ENCODE results near the gene CXCR2. TPM values are rescaled to one million over a fixed set of nuclear protein-coding genes. Genes with fewer than 3 reads are reported as not detected.

Gene CXCR2
- total RNA-seq, 1 experiment from 2014 or later: not detected

DNA sequence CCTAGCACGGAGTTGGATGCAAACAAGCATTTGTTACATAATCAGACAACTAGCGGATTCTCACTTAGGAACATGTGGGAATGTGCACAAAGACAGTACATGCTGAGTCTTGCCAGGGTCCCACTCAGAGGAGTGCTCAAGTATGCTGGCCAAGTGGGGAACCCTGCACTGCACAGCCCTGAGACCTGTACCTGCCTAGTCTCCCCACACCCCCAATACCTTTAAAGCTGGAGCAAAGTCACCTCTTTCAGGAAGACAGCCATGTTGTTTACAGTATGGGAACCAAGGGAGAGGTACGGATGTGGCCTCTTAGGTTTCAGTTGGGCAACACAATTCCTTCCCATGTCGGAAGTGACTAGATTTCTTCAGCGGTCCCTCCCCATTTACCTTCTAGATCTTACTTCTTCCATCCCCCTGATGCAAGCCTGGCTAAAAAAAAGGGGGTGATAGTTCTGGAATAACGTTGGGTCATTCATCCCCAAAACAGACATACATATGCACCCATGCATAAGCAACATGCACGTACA lies 30.2 kb downstream of the CXCR2 start:
- TF ChIP-seq, protein P1, sequence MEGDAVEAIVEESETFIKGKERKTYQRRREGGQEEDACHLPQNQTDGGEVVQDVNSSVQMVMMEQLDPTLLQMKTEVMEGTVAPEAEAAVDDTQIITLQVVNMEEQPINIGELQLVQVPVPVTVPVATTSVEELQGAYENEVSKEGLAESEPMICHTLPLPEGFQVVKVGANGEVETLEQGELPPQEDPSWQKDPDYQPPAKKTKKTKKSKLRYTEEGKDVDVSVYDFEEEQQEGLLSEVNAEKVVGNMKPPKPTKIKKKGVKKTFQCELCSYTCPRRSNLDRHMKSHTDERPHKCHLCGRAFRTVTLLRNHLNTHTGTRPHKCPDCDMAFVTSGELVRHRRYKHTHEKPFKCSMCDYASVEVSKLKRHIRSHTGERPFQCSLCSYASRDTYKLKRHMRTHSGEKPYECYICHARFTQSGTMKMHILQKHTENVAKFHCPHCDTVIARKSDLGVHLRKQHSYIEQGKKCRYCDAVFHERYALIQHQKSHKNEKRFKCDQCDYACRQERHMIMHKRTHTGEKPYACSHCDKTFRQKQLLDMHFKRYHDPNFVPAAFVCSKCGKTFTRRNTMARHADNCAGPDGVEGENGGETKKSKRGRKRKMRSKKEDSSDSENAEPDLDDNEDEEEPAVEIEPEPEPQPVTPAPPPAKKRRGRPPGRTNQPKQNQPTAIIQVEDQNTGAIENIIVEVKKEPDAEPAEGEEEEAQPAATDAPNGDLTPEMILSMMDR (IDR thresholded peaks at IDR 0.05; ENCODE audit: insufficient read depth in 1 of 2, low read depth in 1 of 2, low read length in 1 of 2, severe bottlenecking in 1 of 2, unreplicated experiment in 1 of 2): no peak
- Histone ChIP-seq H3K4me1 (no peaks in the 10 kb centered on the region), H3K9me3 (no peaks in the 10 kb centered on the region), H3K27me3 (replicated peaks; ENCODE audit: control insufficient read depth, insufficient read depth, low read length) (no peaks in the 10 kb centered on the region), H3K4me3 (ENCODE audit: low read depth, low read length) (no peak overlapping the region), H3K36me3 (ENCODE audit: control insufficient read depth, insufficient read depth, low read length) (no peaks in the 10 kb centered on the region)
- H3K9me3 Mint-ChIP-seq (ENCODE audit: unreplicated experiment): no peaks in the 10 kb centered on the region
- ChIA-PET CTCF (no interaction called here), POLR2A (no interaction called here)
- H3K36me3 Mint-ChIP-seq (ENCODE audit: insufficient read depth, unreplicated experiment): no peaks in the 10 kb centered on the region
- no peaks in the 10 kb centered on the region for H3K4me1 Mint-ChIP-seq (ENCODE audit: low read depth, unreplicated experiment)
- H3K27me3 Mint-ChIP-seq (ENCODE audit: insufficient read depth, unreplicated experiment): peaks cover 22% of the 10 kb centered on the region
- no peak overlapping the region for H3K27ac Mint-ChIP-seq (ENCODE audit: unreplicated experiment)
- BruUV-seq (replicated peaks): no TSS peak
- DNase-seq: no peak
- intact Hi-C loops (cut with micrococcal nuclease; ENCODE audit: unreplicated experiment): no loop called here
- no peak overlapping the region for H3K4me3 Mint-ChIP-seq (ENCODE audit: unreplicated experiment)

DNA sequence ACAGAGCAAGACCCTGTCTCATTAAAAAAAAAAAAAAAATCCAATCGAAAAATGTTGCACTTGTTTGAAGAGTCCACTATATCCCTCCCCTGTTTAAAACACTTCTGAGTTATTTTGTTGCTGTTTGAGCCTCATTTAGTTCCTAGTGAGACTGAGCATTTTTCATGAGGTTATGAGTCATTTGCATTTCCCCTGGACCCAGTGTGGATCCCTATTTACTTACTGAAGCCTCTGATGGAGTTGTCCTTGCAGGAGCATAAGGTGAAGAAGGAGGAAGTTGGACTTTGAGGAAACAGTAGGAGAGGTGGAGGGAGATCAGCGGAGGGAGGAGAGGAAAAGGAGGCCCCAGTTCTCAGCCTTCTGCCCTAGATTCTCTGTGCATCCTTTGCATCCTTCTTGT lies 35.8 kb downstream of the CXCR2 start:
- CTCF ChIA-PET: no interaction called here

GRCh38 chr2:218162814-218163213 lies 37.0 kb downstream of the CXCR2 start:
- Mint-ChIP-seq H3K36me3 (ENCODE audit: insufficient read depth, unreplicated experiment) (no peaks in the 10 kb centered on the region), H3K9me3 (ENCODE audit: unreplicated experiment) (no peaks in the 10 kb centered on the region), H3K27ac (ENCODE audit: unreplicated experiment) (no peak overlapping the region), H3K4me1 (ENCODE audit: low read depth, unreplicated experiment) (no peaks in the 10 kb centered on the region), H3K27me3 (ENCODE audit: insufficient read depth, unreplicated experiment) (peaks cover 21% of the 10 kb centered on the region), H3K4me3 (ENCODE audit: unreplicated experiment) (no peak overlapping the region)
- intact Hi-C loops (cut with micrococcal nuclease; ENCODE audit: unreplicated experiment): loop anchor here (2.0 kb wide), 1 partner anchor 14 kb away; no protein-coding TSS in a partner anchor
- DNase-seq: no peak
- Histone ChIP-seq H3K4me3 (ENCODE audit: low read depth, low read length) (no peak overlapping the region), H3K4me1 (no peaks in the 10 kb centered on the region), H3K9me3 (no peaks in the 10 kb centered on the region; the same call in 1 of the 2 replicates), H3K27me3 (replicated peaks; ENCODE audit: control insufficient read depth, insufficient read depth, low read length) (no peaks in the 10 kb centered on the region), H3K36me3 (ENCODE audit: control insufficient read depth, insufficient read depth, low read length) (no peaks in the 10 kb centered on the region)
- ChIA-PET CTCF (no interaction called here), POLR2A (no interaction called here)
- TF ChIP-seq, protein P1 (IDR thresholded peaks at IDR 0.05; ENCODE audit: insufficient read depth in 1 of 2, low read depth in 1 of 2, low read length in 1 of 2, severe bottlenecking in 1 of 2, unreplicated experiment in 1 of 2): no peak
- no TSS peak for BruUV-seq (replicated peaks)

More for the DNA sequence above, 35.8 kb downstream of the CXCR2 start:
- TF ChIP-seq, protein P1 (IDR thresholded peaks at IDR 0.05; ENCODE audit: insufficient read depth in 1 of 2, low read depth in 1 of 2, low read length in 1 of 2, severe bottlenecking in 1 of 2, unreplicated experiment in 1 of 2): no peak
- no peaks in the 10 kb centered on the region; the same call in 1 of the 2 replicates for H3K9me3 ChIP-seq
- no TSS peak for BruUV-seq (replicated peaks)
- intact Hi-C loops (cut with micrococcal nuclease; ENCODE audit: unreplicated experiment): loop anchor here (2.0 kb wide), 1 partner anchor 13 kb away; no protein-coding TSS in a partner anchor
- Mint-ChIP-seq H3K4me3 (ENCODE audit: unreplicated experiment) (no peak overlapping the region), H3K36me3 (ENCODE audit: insufficient read depth, unreplicated experiment) (no peaks in the 10 kb centered on the region), H3K27ac (ENCODE audit: unreplicated experiment) (no peak overlapping the region), H3K9me3 (ENCODE audit: unreplicated experiment) (no peaks in the 10 kb centered on the region), H3K27me3 (ENCODE audit: insufficient read depth, unreplicated experiment) (peaks cover 21% of the 10 kb centered on the region), H3K4me1 (ENCODE audit: low read depth, unreplicated experiment) (no peaks in the 10 kb centered on the region)
- no peaks in the 10 kb centered on the region for H3K36me3 ChIP-seq (ENCODE audit: control insufficient read depth, insufficient read depth, low read length)
- POLR2A ChIA-PET: no interaction called here
- no peaks in the 10 kb centered on the region for H3K4me1 ChIP-seq
- DNase-seq: no peak
- no peak overlapping the region for H3K4me3 ChIP-seq (ENCODE audit: low read depth, low read length)
- H3K27me3 ChIP-seq (replicated peaks; ENCODE audit: control insufficient read depth, insufficient read depth, low read length): no peaks in the 10 kb centered on the region

Measured in Caco-2 (cell line).